Astrocyte (in vitro differentiated cells and primary cell): ENCODE results near the gene FBN1.

Experiments used
- EZH2 ChIP-seq: IDR thresholded peaks from 2 replicates; pipeline ENCODE4 v1.6.1; 2012; ENCODE audit warnings: mild to moderate bottlenecking, low read length, inconsistent platforms; ENCODE audit not compliant: insufficient read depth
- TF ChIP-seq, protein P1 (sequence below): IDR thresholded peaks from 2 replicates; pipeline ENCODE4 v1.5.1; 2011; ENCODE audit warnings: low read depth, mild to moderate bottlenecking, inconsistent platforms, low read length, moderate library complexity; ENCODE audit not compliant: insufficient read depth

DNA sequence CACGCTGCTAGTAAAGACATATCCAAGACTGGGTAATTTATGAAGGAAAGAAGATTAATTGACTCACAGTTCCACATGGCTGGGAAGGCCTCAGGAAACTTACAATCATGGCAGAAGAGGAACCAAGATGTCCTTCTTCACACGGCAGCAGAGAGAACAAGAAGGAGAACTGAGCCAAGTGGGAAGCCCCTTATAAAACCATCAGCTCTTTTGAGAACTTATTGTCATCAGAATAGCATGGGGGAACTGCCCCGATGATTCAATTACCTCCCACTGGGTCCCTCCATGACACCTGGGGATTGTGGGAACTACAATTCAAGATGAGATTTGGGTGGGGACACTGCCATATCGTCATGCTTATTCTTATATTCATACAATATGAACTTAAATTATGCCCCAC is 265.3 kb downstream of the FBN1 start:
- TF ChIP-seq, protein P1, sequence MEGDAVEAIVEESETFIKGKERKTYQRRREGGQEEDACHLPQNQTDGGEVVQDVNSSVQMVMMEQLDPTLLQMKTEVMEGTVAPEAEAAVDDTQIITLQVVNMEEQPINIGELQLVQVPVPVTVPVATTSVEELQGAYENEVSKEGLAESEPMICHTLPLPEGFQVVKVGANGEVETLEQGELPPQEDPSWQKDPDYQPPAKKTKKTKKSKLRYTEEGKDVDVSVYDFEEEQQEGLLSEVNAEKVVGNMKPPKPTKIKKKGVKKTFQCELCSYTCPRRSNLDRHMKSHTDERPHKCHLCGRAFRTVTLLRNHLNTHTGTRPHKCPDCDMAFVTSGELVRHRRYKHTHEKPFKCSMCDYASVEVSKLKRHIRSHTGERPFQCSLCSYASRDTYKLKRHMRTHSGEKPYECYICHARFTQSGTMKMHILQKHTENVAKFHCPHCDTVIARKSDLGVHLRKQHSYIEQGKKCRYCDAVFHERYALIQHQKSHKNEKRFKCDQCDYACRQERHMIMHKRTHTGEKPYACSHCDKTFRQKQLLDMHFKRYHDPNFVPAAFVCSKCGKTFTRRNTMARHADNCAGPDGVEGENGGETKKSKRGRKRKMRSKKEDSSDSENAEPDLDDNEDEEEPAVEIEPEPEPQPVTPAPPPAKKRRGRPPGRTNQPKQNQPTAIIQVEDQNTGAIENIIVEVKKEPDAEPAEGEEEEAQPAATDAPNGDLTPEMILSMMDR = no peak
- no peak for TF ChIP-seq EZH2
